Astrocyte (in vitro differentiated cells and primary cell): ENCODE data around the gene ANGPTL4. TPM values are rescaled to one million over a fixed set of nuclear protein-coding genes. Genes with fewer than 3 reads are reported as not detected.

ENCODE experiments used
- DNase-seq: peaks from one replicate; pipeline ENCODE4 v3.0.0-alpha.2; 2010; ENCODE audit warnings: low read depth
- FAIRE-seq: peaks from 2 replicates; lab custom pipeline; 2011; peaks lifted over from hg19 to GRCh38; lab: Jason Lieb, UNC
- H2AFZ ChIP-seq: 2 replicates; pipeline ENCODE4 v1.6.0; 2012; ENCODE audit warnings: low read depth, low read length, inconsistent platforms
- H3K27ac ChIP-seq: 2 replicates; pipeline ENCODE4 v1.5.1; 2011; ENCODE audit warnings: low read depth, low read length, inconsistent platforms
- H3K27me3 ChIP-seq: 2 replicates; pipeline ENCODE4 v1.6.0; 2011; ENCODE audit warnings: low read length, inconsistent platforms; ENCODE audit not compliant: insufficient read depth
- H3K36me3 ChIP-seq: 2 replicates; pipeline ENCODE4 v1.5.1; 2011; ENCODE audit warnings: low read length, inconsistent platforms; ENCODE audit not compliant: insufficient read depth
- H3K4me1 ChIP-seq: 2 replicates; pipeline ENCODE4 v1.5.1; 2011; ENCODE audit warnings: low read length, inconsistent platforms; ENCODE audit not compliant: insufficient read depth
- H3K4me2 ChIP-seq: 2 replicates; pipeline ENCODE4 v1.6.0; 2012; ENCODE audit warnings: low read length, inconsistent platforms
- H3K4me3 ChIP-seq: 2 replicates; pipeline ENCODE4 v1.5.1; 2011; ENCODE audit warnings: low read depth, mild to moderate bottlenecking, low read length, inconsistent platforms; ENCODE audit not compliant: insufficient read depth
- H3K79me2 ChIP-seq: 2 replicates; pipeline ENCODE4 v1.6.0; 2012; ENCODE audit warnings: mild to moderate bottlenecking, low read length, inconsistent platforms; ENCODE audit not compliant: insufficient read depth
- H3K9ac ChIP-seq: 2 replicates; pipeline ENCODE4 v1.6.0; 2012; ENCODE audit warnings: mild to moderate bottlenecking, low read length, inconsistent platforms
- H3K9me3 ChIP-seq: 2 replicates; pipeline ENCODE4 v1.5.1; 2012; ENCODE audit warnings: low read depth, mild to moderate bottlenecking, low read length, inconsistent platforms; ENCODE audit not compliant: insufficient read depth
- H4K20me1 ChIP-seq: 2 replicates; pipeline ENCODE4 v1.6.0; 2012; ENCODE audit warnings: low read length, inconsistent platforms; ENCODE audit not compliant: insufficient read depth
- H3K27ac Mint-ChIP-seq: one replicate; pipeline ENCODE4 v1.8.0; 2021; ENCODE audit warnings: mild to moderate bottlenecking, mixed read lengths; ENCODE audit not compliant: unreplicated experiment
- H3K27me3 Mint-ChIP-seq: one replicate; pipeline ENCODE4 v1.8.0; 2021; ENCODE audit warnings: low read depth, mixed read lengths; ENCODE audit not compliant: unreplicated experiment
- H3K36me3 Mint-ChIP-seq: one replicate; pipeline ENCODE4 v1.8.0; 2021; ENCODE audit warnings: low read depth, mixed read lengths; ENCODE audit not compliant: unreplicated experiment
- H3K4me1 Mint-ChIP-seq: one replicate; pipeline ENCODE4 v1.8.0; 2021; ENCODE audit warnings: low read depth, mixed read lengths; ENCODE audit not compliant: unreplicated experiment
- H3K4me3 Mint-ChIP-seq: one replicate; pipeline ENCODE4 v1.8.0; 2021; ENCODE audit warnings: mild to moderate bottlenecking, moderate library complexity, mixed read lengths; ENCODE audit not compliant: unreplicated experiment
- H3K9me3 Mint-ChIP-seq: one replicate; pipeline ENCODE4 v1.8.0; 2021; ENCODE audit warnings: mild to moderate bottlenecking, mixed read lengths; ENCODE audit not compliant: unreplicated experiment
- EZH2 ChIP-seq: IDR thresholded peaks from 2 replicates; pipeline ENCODE4 v1.6.1; 2012; ENCODE audit warnings: mild to moderate bottlenecking, low read length, inconsistent platforms; ENCODE audit not compliant: insufficient read depth
- total RNA-seq: library from RNA; stranded (reverse); gene quantifications from 2 replicates; pipeline ENCODE4 v1.2.1, GENCODE V29; 2021
- TF ChIP-seq, protein P1 (sequence below): IDR thresholded peaks from 2 replicates; pipeline ENCODE4 v1.5.1; 2011; ENCODE audit warnings: low read depth, mild to moderate bottlenecking, inconsistent platforms, low read length, moderate library complexity; ENCODE audit not compliant: insufficient read depth

Gene ANGPTL4
- total RNA-seq, 1 donor from 2014 or later: 115 TPM

DNA sequence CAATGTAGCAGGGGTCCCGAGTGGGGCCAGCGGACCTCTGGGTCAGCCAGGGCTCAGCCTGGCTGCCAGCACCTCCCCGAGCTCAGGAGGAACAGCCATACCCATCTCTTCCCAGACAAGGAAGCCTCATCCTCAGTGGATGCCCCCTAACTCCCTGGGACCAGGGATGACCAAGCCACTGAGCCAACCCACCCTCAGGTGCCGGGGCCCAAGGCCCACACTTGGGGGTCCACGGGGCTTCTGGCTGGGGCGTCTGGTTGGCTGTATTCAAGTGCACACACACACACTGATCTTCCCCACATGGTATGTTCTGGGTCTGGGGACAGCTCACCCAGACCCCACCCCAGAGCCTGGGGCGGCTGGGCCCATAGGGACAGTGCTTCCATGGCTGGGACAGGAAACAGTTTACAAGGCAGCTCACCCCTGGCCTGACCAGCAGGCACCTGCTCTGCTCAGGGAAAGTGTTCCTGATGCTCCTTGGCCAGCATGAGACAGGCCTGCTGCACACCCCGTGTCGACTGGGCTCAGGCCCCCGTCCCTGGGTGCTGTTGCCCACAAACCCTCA lies 33.9 kb downstream of the ANGPTL4 start:
- FAIRE-seq (no peak), DNase-seq (no peak)
- TF ChIP-seq, protein P1, sequence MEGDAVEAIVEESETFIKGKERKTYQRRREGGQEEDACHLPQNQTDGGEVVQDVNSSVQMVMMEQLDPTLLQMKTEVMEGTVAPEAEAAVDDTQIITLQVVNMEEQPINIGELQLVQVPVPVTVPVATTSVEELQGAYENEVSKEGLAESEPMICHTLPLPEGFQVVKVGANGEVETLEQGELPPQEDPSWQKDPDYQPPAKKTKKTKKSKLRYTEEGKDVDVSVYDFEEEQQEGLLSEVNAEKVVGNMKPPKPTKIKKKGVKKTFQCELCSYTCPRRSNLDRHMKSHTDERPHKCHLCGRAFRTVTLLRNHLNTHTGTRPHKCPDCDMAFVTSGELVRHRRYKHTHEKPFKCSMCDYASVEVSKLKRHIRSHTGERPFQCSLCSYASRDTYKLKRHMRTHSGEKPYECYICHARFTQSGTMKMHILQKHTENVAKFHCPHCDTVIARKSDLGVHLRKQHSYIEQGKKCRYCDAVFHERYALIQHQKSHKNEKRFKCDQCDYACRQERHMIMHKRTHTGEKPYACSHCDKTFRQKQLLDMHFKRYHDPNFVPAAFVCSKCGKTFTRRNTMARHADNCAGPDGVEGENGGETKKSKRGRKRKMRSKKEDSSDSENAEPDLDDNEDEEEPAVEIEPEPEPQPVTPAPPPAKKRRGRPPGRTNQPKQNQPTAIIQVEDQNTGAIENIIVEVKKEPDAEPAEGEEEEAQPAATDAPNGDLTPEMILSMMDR: no peak
- TF ChIP-seq EZH2: no peak
- peaks cover 75% of the 10 kb centered on the region for H4K20me1 ChIP-seq
- no peak overlapping the region for H3K4me3 ChIP-seq
- peaks cover 16% of the 10 kb centered on the region for H3K4me1 Mint-ChIP-seq
- peaks cover 9% of the 10 kb centered on the region for H3K4me1 ChIP-seq
- no peak overlapping the region for H3K27ac ChIP-seq
- no peaks in the 10 kb centered on the region for H3K9me3 ChIP-seq
- peaks cover 3% of the 10 kb centered on the region for H3K9me3 Mint-ChIP-seq
- H3K36me3 Mint-ChIP-seq: no peaks in the 10 kb centered on the region
- no peaks in the 10 kb centered on the region for H3K27me3 Mint-ChIP-seq
- no peaks in the 10 kb centered on the region for H3K27me3 ChIP-seq
- no peak overlapping the region for H2AFZ ChIP-seq
- H3K79me2 ChIP-seq: peaks cover 68% of the 10 kb centered on the region
- no peak overlapping the region for H3K4me3 Mint-ChIP-seq
- H3K27ac Mint-ChIP-seq: no peak overlapping the region
- H3K9ac ChIP-seq: no peak overlapping the region
- peaks cover 3% of the 10 kb centered on the region for H3K36me3 ChIP-seq
- no peak overlapping the region for H3K4me2 ChIP-seq

DNA sequence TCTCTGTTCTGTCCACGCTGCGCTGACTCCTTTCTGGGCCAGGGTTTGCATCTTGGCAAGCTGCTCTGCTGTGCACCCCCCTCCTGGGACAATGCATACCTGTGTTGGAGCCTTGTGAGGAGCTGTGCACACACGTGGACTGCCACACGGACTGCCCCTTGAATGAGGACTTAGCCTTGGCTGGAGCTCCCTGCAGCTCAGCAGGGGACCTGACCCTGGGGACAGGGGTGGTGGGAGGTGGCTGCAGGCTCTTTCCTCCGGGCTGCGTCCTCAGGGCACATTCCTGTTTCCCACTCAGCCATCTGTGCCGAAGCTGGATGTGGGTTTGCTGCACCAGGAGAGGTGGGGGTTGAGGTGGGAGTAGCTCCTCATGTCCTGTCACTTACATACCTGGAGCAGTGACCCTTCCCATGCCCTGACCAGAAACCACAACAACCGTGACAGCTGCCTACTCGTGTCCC lies 34.4 kb downstream of the ANGPTL4 start:
- H3K36me3 Mint-ChIP-seq: no peaks in the 10 kb centered on the region

More for the DNA sequence above, 34.4 kb downstream of the ANGPTL4 start:
- Histone ChIP-seq H3K4me1 (peaks cover 9% of the 10 kb centered on the region), H2AFZ (no peak overlapping the region), H3K9me3 (no peaks in the 10 kb centered on the region), H3K9ac (no peak overlapping the region), H3K4me2 (no peak overlapping the region), H3K4me3 (no peak overlapping the region), H3K27me3 (no peaks in the 10 kb centered on the region), H3K27ac (no peak overlapping the region), H3K79me2 (peaks cover 63% of the 10 kb centered on the region), H4K20me1 (peaks cover 70% of the 10 kb centered on the region), H3K36me3 (peaks cover 3% of the 10 kb centered on the region)
- Mint-ChIP-seq H3K27ac (no peak overlapping the region), H3K9me3 (peaks cover 3% of the 10 kb centered on the region), H3K27me3 (no peaks in the 10 kb centered on the region), H3K4me1 (peaks cover 16% of the 10 kb centered on the region), H3K4me3 (no peak overlapping the region)
- TF ChIP-seq, protein P1: no peak
- no peak for DNase-seq
- no peak for FAIRE-seq
